ENCODE measurements around the gene RASSF1. TPM values are rescaled to one million over a fixed set of nuclear protein-coding genes. Genes with fewer than 3 reads are reported as not detected.

Gene RASSF1
- total and polyA plus RNA-seq, 2 of the 13 experiments (the other 11 are each of a cell fraction or from before 2014, with no cell fraction given): 10.2 to 27.5 TPM

- 48% methylated on average over 5 of the region's 6 CpGs for WGBS (ENCODE audit: low lambda C conversion rate)
- BruUV-seq (replicated peaks): no TSS peak
- no peaks in the 10 kb centered on the region for H3K36me3 ChIP-seq (replicated peaks in 1 of 2; ENCODE audit: control insufficient read depth in 1 of 2, insufficient read depth in 2 of 2, low read length in 2 of 2)
- no peaks in the 10 kb centered on the region for H4K20me1 ChIP-seq (ENCODE audit: insufficient read depth, low read length)
- POLR2A ChIA-PET: no interaction called here
- FAIRE-seq: no peak
- no peaks in the 10 kb centered on the region for H3K79me2 ChIP-seq (ENCODE audit: insufficient read depth, low read length)
- no peak overlapping the region for H3K27ac ChIP-seq (ENCODE audit: extremely low read length, insufficient read depth, low read length)
- peaks cover 8% of the 10 kb centered on the region for H3K4me1 ChIP-seq (ENCODE audit: insufficient read depth, low read length)
- no peaks in the 10 kb centered on the region for H3K9me3 ChIP-seq (ENCODE audit: low read length)
- in situ Hi-C loops (cut with HindIII; ENCODE audit: extremely low pct_ligation_motif_present, low pct_unique_long_range_greater_than_20kb): no loop called here
- CTCF ChIA-PET (ENCODE audit: low intra/inter-chr PET ratio, low total read pairs): no interaction called here
- no peak overlapping the region for H2AFZ ChIP-seq (ENCODE audit: low read length)
- peaks cover 11 to 60% of the 10 kb centered on the region in 2 experiments for H3K27me3 ChIP-seq (ENCODE audit: control insufficient read depth in 1 of 2, insufficient read depth in 2 of 2, low read length in 2 of 2)
- no peak for ATAC-seq
- DNase-seq (ENCODE audit: low spot score): no peak
- H3K9ac ChIP-seq (ENCODE audit: insufficient read depth, low read depth, low read length): no peak overlapping the region
- H3K4me2 ChIP-seq (ENCODE audit: low read depth, low read length): no peak overlapping the region
- no peak overlapping the region for H3K4me3 ChIP-seq (replicated peaks in 1 of 3; ENCODE audit: insufficient read depth in 1 of 3, low read depth in 2 of 3, low read length in 3 of 3)
- intact Hi-C loops (cut with micrococcal nuclease; ENCODE audit: unreplicated experiment): no loop called here
- TF ChIP-seq ZNF225 (CRISPR knock-in tag; IDR thresholded peaks at IDR 0.05) (no peak), ZNF615 (CRISPR knock-in tag; IDR thresholded peaks at IDR 0.05; ENCODE audit: borderline replicate concordance) (no peak), ZBTB7A (CRISPR knock-in tag; IDR thresholded peaks at IDR 0.05) (no peak), NFKB2 (CRISPR knock-in tag; IDR thresholded peaks at IDR 0.05; ENCODE audit: borderline replicate concordance) (no peak), ZNF576 (CRISPR knock-in tag; IDR thresholded peaks at IDR 0.05) (no peak), POGK (CRISPR knock-in tag; conservative IDR thresholded peaks at IDR 0.05) (no peak), DBP (CRISPR knock-in tag; IDR thresholded peaks at IDR 0.05; ENCODE audit: not compliant biosample characterization) (no peak), ZBTB25 (CRISPR knock-in tag; IDR thresholded peaks at IDR 0.05) (no peak), ZNF652 (CRISPR knock-in tag; IDR thresholded peaks at IDR 0.05; ENCODE audit: borderline replicate concordance, low read depth) (no peak), CSRNP1 (CRISPR knock-in tag; IDR thresholded peaks at IDR 0.05) (no peak), MEIS1 (CRISPR knock-in tag; IDR thresholded peaks at IDR 0.05; ENCODE audit: borderline replicate concordance) (no peak), NCOA5 (CRISPR knock-in tag; IDR thresholded peaks at IDR 0.05) (no peak), TOE1 (CRISPR knock-in tag; IDR thresholded peaks at IDR 0.05) (no peak), PLSCR1 (CRISPR knock-in tag; IDR thresholded peaks at IDR 0.05; ENCODE audit: borderline replicate concordance) (no peak), ZNF776 (CRISPR knock-in tag; IDR thresholded peaks at IDR 0.05) (no peak), CREM (IDR thresholded peaks at IDR 0.05) (no peak), CREM (CRISPR knock-in tag; IDR thresholded peaks at IDR 0.05) (no peak), BCL6 (CRISPR knock-in tag; IDR thresholded peaks at IDR 0.05) (no peak), GATAD1 (CRISPR knock-in tag; IDR thresholded peaks at IDR 0.05) (no peak), ZNF484 (CRISPR knock-in tag; IDR thresholded peaks at IDR 0.05; ENCODE audit: borderline replicate concordance, low read depth) (no peak)
Measured at GRCh38 chr3:50383750-50384149, 43.1 kb upstream of the RASSF1 start.
